Cerebellar nuclear complex (tissue), 1 donor: ENCODE results near the gene HDAC5.
"Not testable (repeated sequence)": the region's sequence is repeated elsewhere in the genome, so short reads cannot be mapped to it uniquely, and the experiment has no call there.

Experiments
- DNase-seq, 2 experiments: peaks; one replicate each; lab custom pipeline; 2025; lab: John Stamatoyannopoulos, UW

The HDAC5 gene

DNA sequence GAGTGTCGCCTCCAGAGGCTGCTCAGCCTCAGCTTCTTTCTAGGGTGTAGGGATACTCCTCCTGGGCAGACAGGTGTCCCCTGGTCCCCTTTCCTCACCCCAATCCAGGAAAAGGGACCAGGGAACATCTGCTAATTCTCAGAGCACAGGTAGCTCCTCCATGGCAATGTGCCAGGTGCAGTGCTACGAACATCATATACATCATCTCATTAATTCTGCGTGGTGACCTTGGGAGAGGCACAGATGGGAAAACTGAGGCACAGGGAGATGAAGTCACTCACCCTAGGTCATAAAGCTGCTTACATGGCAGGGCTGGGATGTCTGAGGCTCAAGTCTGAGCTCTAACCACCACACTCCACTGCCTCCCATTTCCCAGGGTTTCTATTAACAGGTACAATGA is 11.7 kb downstream of the HDAC5 start:
- DNase-seq, result no peak

DNA sequence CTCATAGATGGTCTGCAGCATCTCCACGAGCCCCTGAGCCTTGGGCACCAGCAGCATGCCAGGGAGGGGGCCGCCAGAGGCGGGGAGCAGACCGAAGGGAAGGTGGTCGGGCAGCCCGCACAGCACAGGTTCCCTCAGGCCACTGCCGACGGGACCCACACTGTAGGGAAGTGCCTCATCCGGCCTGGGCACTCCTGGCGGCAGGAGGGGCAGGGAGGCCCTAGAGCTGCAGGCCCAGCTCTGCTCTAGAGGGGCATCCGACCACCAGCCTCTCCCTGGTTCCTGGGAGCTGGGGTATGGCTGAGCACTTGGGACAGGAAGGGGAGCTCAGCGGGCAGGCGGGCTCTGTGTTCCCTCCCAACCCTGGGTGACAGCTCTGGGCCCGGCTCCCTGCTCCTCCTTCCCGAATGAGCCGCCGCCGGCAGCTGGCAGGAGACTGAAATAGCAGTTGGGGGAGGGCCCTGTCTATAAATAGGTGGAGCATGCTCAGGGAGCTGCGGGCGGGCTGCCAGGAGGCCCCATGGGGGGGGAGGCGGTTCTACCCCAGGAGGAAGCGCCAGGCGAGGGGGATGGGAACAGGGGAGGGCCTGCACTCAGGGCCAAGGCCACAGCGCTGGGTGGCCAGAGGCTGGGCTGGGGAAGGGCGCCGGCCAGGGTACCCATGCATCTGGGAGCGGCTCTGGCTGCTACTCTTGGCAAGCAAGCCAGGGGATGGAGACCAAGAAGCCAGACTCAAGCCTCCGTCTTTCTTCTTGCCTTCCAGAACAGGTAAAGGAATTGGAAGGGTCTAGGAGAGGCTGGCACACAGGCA is 12.4 kb downstream of the HDAC5 start:
- DNase-seq, result peak; percentile 51 to 67

- DNase-seq, result no peak
These were observed 13.3 kb downstream of the HDAC5 start for GRCh38 chr17:44110011-44110686.

GRCh38 chr17:44109312-44109630 is 14.2 kb downstream of the HDAC5 start:
- DNase-seq, result no peak

DNA sequence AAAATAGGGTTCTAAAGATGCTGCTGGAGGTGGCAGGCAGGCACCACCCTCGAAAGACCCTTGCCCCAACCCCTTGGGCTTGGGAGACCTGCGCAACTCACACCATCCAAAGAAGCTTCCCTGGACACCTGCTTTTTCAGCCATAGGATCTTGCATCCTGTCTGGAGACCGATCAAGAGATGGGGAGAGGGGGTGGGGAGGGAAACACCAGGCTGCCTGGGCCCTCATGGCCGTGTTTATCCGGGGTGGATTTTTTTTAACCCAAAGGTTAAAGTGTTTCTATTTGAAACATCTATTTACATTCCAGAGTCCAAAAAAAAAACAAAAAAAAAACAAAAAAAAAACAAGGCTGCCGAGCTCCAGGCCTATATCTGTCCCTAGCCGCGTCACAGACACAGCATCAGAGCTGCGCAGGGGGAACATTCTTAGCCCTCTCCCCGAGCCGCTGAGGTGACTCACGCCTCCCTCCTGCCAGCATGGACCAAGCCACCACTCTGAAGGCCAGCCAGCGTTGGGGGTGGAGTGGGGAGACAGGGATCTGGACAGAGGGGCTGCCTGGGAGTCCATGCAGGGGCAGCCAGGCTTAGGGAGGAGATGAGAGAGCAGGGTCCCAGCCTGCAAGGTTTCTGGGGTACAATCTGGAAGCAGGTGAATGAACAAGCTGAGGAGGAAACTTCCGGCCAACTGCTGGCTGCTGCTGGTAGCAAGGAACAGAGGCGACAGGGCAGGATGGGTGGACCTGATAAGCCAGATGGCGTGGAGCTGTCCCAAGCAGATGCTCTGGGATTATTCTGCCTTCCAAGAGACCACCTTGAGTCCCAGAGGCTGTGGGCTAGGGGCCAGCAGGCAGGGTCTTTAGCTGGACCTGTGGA is 14.8 kb downstream of the HDAC5 start:
- no peak for DNase-seq

DNA sequence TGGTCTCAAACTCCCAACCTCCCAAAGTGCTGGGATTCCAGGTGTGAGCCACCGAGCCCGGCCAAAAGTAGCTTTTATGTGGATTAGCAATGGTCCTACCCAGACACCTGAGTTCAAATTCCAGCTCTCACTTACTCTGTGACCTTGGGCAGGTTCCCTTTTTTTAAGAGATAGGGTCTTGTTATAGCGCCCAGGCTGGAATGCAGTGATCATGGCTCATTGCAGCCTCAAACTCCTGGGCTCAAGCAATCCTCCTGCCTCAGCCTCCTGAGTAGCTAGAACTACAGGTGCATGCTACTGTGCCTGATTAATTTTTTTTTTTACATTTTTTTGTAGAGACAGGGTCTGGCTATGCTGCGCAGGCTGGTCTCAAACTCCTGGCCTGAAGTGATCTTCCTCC is 16.6 kb downstream of the HDAC5 start:
- no peak for DNase-seq

GRCh38 chr17:44105941-44106340 is 17.5 kb downstream of the HDAC5 start:
- no peak for DNase-seq

DNA sequence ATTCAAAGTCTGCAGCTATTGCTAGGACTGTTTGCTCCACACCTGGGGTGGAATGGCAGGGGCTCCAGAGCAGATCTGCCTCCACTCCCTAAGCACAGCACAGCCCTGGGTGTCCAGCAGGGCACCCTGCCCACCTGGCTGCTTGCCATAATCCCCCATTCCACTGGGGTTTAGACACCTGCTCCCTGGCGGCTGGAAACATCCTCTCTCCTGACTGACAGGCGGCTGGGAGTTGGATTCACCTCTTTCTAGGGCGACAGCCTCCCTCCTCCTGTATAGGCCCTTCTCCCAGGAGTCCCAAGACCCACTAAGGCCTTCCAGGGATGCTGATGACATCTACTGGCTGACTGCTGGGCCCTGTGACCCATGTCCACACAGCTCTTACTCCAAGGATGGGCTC is 18.0 kb downstream of the HDAC5 start:
- DNase-seq, result no peak

DNA sequence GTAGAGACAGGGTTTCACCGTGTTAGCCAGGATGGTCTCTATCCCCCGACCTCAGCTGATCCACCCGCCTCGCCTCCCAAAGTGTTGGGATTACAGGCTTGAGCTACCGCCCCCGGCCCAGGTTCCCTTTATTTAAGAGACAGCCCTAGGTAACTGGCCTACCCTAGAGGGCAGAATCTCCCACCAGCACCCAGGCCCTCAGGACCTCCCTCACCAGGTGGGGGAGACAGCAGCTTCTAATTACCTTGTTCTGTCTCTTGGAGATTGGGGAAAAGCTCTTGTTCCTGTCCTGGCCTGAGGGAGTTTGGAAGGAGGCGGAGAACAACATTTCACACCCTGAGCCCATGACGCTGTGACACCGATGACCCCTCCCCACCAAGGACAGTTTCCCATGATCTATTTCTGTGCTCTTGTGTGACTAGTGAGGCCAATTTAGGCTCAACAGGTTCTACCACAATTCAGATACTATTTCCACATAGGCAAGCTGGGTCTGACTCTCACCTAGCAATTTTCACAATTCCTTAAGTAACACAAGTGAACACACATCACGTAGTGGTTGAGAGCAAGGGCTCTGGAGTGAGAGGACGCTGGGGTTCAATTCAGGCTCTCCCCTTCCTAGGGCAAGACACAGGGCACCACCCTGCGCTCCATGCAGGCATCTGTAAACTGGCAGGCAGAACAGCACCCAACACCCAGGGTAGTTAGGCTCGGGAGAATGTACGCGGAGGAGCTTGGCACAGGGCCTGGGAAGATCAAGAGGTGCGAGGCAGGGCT is 20.4 kb downstream of the HDAC5 start:
- DNase-seq, result no peak

GRCh38 chr17:44101858-44102257 is 21.6 kb downstream of the HDAC5 start:
- not testable (repeated sequence) for DNase-seq

DNA sequence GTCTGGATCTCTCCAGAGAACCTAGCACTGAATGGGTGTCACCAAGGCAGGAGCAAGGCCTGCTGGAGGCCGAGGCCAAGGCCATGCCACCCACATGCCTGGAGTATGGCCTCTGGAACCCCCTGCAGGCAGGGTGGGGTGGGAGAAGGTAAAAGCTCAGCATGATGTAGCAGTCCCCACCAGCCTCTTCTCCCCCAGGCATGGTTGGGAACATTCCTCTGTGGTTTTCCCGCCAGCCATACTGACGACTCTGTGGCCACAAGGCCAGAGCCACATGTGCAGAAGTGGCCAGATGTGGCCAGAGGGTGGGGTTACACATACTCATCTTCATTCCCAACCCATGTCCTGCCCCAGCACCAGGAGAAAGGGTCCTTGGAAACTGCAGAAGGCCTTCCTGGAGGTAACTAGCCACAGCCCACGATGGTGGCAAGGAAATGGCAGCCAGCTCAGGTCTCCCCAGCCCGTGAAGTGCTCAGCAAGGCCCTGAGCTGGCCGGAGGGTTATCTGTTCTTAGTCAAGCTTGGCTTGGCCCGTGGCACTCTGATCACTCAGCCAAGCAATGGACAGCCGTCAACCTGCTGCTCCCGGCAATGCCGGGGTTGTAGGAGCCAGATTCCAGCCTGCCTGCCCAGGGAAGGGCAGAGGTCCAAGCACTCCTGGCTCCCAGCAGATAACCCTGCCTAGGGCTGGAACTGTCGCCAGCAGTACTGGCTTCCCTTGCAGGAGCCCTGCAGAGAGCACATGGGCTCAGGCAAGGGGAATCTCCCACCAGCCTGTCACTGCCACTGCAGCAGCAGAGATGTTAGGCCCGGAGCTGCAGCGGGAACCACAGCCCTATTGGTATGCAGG is 26.1 kb downstream of the HDAC5 start:
- DNase-seq, result peak; percentile 80 to 86

GRCh38 chr17:44095647-44096496 is 27.6 kb downstream of the HDAC5 start:
- DNase-seq, result no peak

DNA sequence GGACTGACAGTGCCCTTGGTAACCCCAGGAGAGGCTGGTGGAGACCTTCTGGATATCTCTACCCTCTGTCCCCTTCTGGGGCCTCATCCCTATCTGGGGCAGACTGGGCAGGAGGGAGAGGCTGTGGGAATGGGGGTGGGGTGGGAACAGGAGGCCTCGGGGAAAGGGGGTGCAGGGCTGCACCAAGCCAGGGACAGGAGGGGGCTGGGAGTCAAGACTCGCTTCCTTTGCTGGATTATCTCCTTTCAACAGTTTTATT is 28.1 kb downstream of the HDAC5 start:
- no peak for DNase-seq

DNA sequence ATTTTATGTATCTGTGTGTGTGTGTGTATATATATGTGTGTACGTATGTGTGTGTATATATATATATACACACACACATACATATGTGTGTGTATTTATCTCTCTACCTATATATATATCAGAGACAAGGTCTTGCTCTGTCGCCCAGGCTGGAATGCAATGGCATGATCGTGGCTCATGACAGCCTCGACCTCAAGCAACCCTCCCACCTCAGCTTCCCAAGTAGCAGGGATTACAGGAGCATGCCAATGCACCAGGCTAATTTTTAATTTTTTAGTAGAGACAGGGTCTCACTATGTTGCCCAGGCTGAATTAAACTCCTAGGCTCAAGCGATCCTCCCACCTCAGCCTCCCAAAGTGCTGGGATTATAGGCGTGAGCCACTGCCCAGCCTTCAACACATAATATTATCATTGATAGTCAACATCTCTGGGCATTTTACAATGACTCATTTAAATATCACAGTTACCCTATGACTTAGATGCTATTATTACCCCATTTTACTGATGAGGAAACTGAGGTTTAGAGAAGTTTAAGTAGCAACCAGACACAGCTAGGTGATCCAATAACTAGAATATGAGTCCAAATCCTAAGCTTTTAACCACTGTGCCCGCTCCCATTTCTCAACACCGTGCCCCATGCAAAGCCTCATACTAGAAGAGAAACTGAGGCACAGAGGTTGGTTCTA is 28.6 kb downstream of the HDAC5 start:
- DNase-seq, result no peak

DNA sequence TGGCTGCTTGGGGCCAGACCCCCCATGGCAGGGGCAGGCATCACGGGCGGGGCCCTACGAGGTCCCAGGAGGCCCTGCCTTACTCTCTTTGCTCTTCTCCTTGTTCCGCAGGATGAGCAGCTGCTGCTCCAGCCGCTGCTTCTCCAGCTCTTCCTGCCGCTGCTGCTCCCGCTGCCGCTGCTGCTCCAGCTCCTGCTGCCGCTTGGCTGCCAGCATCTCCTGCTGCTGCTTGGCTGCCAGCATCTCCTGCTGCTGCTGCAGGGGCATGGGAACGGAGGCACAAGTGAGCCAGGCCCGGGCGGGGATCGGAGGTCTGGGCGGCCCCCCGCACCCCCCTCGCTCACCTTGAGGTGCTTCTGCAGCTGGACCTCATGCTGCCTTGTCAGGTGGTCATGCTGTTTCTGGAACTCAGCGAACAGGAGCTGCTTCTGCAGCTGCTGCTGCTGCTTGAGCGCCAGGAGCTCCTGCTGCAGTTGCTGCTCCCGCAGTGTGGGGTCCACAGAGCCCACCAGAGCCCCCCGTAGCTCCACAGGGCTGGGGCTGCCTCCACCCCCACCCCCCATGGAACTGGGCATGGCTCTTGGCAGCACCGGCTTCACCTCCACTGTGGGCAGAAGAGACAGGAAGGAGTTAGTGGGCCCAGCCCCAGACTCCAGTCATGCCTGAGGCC is 30.1 kb downstream of the HDAC5 start:
- DNase-seq, result no peak

GRCh38 chr17:44092051-44092450 is 31.4 kb downstream of the HDAC5 start:
- no peak for DNase-seq

- DNase-seq, result no peak
These were observed 32.0 kb downstream of the HDAC5 start for GRCh38 chr17:44091200-44091997.

DNA sequence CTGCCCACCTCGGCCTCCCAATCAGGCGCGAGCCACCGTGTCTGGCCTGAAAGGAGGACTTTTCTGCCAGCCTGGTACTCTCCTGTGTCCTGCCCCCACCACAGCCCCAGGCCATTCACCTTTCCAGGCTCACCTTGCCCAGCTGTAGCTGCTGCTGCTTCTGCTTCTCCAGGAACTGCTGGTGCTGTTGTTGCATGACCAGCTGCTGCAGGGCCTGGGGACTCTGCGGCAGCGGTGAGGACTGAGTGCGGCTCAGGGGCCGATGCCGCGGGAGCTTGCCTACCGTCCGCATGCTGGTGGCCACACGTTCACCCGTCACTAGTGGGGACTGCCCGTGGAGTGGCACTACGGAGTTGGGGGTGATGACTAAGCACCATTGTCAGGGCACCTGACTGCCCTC is 35.2 kb downstream of the HDAC5 start:
- DNase-seq, result no peak
